Psoas muscle (tissue), 8 donors: ENCODE data around the gene ZIM2. TPM values are rescaled to one million over a fixed set of nuclear protein-coding genes. Genes with fewer than 3 reads are reported as not detected.

Experiments used
- ATAC-seq, 4 donors: fragments of 200-7000 bp; cut with Tn5 transposase; one replicate each; pipeline ENCODE4 v1.9.1; 2020; ENCODE audit warnings: moderate library complexity in 3 of 4, mild to moderate bottlenecking in 2 of 4
- DNase-seq, 2 donors: peaks; one replicate each; pipeline ENCODE4 v3.0.0-alpha.2; 2020
- H3K27ac ChIP-seq: fragments of 200-600 bp; one replicate; pipeline ENCODE4 v1.8.0; 2022
- H3K27me3 ChIP-seq, 3 donors: fragments of 200-600 bp in 1 of 3; one replicate each; pipeline versions ENCODE4 v1.6.1 to v1.8.0; 2013 to 2022; ENCODE audit warnings: low read length in 2 of 3, mild to moderate bottlenecking in 2 of 3, moderate library complexity in 1 of 3; ENCODE audit not compliant: insufficient read depth in 3 of 3
- H3K36me3 ChIP-seq, 2 donors: fragments of 200-600 bp in 1 of 2; one replicate each; pipeline versions ENCODE4 v1.6.1 to v1.8.0; 2013 to 2022; ENCODE audit warnings: low read depth in 1 of 2, mild to moderate bottlenecking in 1 of 2, moderate library complexity in 1 of 2; ENCODE audit not compliant: insufficient read depth in 1 of 2
- H3K4me1 ChIP-seq: fragments of 200-600 bp; one replicate; pipeline ENCODE4 v1.8.0; 2022
- H3K4me3 ChIP-seq: fragments of 200-600 bp; one replicate; pipeline ENCODE4 v1.8.0; 2022; ENCODE audit warnings: mild to moderate bottlenecking
- H3K9me3 ChIP-seq: fragments of 200-600 bp; one replicate; pipeline ENCODE4 v1.8.0; 2022
- WGBS, 3 donors: extraction: QIAGEN DNeasy Blood & Tissue Kit; methylation state at CpG; one replicate each; pipeline versions ENCODE4 v1.1.6 to v1.1.7; 2013; 5-methylcytosine and 5-hydroxymethylcytosine counted together
- intact Hi-C, 2 donors: fragments of 100-400 bp; cut with DNase I; formaldehyde crosslinking; loops; one replicate each; pipeline versions ENCODE4 v1.11.0 to v1.14.2; 2022
- polyA plus RNA-seq, 3 donors: library from polyadenylated mRNA; stranded (reverse); fragments of 200-250 nt; gene quantifications; one replicate each; pipeline ENCODE4 v1.2.3, GENCODE V29; 2013
- total RNA-seq, 4 donors: library from RNA; stranded (reverse); fragmentation: NEBNext Ultra II Directional in 2 of 4; extraction: Animal tissue kit (Norgen Biotek cat#: 25700) in 2 of 4; gene quantifications; one replicate each; pipeline versions ENCODE4 v1.2.1 to v1.2.4, GENCODE V29; 2021 to 2023
- TF ChIP-seq, protein P1 (sequence below): fragments of 200-600 bp; IDR thresholded peaks from one replicate; pipeline ENCODE4 v1.8.0; 2022; ENCODE audit warnings: antibody characterized with exemption
- donor health status: healthy with polysubstance abuse.
- donor health status: DM: no; HTN: no; CAD: no; lungs with moderate emphysema.
- donor health status: Bipolar disorder and iron deficiency.
- donor health status: healthy.
- donor health status: DM: yes; HTN: yes; CAD: no.
- donor health status: DM: no; HTN: no; CAD: no.
- donor health status: DM: no; HTN: no; CAD: no.
- donor health status: DM: yes; HTN: yes; CAD: no.

Gene ZIM2
- total and polyA plus RNA-seq, 7 donors, result 0.03 TPM; not detected in 6

DNA sequence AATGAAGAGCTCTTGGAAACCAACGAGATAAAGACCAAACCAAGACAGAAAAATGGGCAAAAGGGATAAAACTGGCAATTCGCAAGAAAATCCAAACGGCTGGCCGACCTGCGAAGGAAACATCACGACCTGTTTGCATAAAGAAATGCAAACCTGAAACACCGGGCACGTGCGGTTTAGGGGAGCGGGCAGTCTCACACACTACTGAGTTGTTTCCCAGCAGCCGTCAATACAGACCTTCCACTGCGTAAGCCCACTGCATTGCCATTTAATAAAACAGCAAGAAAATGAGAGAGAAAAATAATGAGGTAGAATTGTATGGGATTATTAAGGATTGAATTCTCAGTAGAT, 642 bp upstream of the ZIM2 start:
- Histone ChIP-seq H3K27me3 (no peaks in the 10 kb centered on the region), H3K9me3 (no peaks in the 10 kb centered on the region), H3K27ac (no peak overlapping the region), H3K4me1 (no peaks in the 10 kb centered on the region), H3K4me3 (no peak overlapping the region), H3K36me3 (no peaks in the 10 kb centered on the region)
- intact Hi-C loops, result no loop called here
- DNase-seq (no peak), ATAC-seq (no peak)
- whole genome bisulfite sequencing, 3 donors, result 43 to 50% (median 45%) methylated on average over 12 of the region's 12 CpGs
- TF ChIP-seq, protein P1, sequence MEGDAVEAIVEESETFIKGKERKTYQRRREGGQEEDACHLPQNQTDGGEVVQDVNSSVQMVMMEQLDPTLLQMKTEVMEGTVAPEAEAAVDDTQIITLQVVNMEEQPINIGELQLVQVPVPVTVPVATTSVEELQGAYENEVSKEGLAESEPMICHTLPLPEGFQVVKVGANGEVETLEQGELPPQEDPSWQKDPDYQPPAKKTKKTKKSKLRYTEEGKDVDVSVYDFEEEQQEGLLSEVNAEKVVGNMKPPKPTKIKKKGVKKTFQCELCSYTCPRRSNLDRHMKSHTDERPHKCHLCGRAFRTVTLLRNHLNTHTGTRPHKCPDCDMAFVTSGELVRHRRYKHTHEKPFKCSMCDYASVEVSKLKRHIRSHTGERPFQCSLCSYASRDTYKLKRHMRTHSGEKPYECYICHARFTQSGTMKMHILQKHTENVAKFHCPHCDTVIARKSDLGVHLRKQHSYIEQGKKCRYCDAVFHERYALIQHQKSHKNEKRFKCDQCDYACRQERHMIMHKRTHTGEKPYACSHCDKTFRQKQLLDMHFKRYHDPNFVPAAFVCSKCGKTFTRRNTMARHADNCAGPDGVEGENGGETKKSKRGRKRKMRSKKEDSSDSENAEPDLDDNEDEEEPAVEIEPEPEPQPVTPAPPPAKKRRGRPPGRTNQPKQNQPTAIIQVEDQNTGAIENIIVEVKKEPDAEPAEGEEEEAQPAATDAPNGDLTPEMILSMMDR, result no peak

DNA sequence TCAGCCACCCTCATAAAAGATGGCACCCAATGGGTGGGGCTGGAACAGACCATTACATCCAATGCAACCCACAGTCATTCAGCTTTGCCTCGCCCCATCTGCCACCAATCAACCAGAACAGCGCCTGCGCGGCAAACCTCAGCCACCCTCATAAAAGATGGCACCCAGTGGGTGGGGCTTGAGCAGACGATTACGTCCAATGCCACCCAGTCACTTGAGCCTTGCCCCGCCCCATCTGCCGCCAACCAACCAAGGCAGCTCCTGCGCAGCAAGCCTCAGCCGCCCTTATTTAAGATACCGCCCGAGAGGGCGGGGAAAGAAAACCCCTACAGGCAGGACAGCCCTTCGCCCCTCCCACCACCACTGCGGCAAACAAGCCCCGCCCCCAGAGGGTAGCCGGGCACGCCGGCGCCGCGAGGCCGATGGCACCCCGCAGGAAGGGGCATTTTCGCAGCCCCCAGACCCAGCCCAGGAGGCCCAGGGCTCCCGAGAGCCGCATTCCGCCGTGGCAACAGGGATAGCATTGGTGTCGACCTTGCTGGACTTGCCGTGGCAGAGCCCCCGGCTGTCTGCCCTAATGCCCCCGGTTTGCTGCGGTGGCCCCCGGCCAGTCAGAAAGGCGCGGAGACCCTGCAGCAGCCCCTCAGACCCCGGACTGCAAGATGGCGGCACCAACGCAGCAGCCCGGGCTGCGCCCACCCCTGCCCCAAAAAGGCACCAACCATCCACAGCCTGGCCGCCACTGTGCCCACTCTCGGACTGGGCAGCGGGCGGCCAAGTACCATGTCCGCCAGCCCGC, 675 bp downstream of the ZIM2 start:
- no peaks in the 10 kb centered on the region for H3K9me3 ChIP-seq
- no peaks in the 10 kb centered on the region for H3K36me3 ChIP-seq
- TF ChIP-seq, protein P1, result no peak
- peak overlapping the region; percentile 69 for H3K27ac ChIP-seq
- no peaks in the 10 kb centered on the region for H3K4me1 ChIP-seq
- H3K4me3 ChIP-seq, result peak overlapping the region; percentile 61
- no peaks in the 10 kb centered on the region for H3K27me3 ChIP-seq
- 47 to 51% (median 48%) methylated on average over 43 to 48 of the region's 48 CpGs for WGBS, 3 donors
- ATAC-seq, result peak; percentile 61 to 70 (median 65)
- DNase-seq, result peak; percentile 93
- intact Hi-C loops, result no loop called here

DNA sequence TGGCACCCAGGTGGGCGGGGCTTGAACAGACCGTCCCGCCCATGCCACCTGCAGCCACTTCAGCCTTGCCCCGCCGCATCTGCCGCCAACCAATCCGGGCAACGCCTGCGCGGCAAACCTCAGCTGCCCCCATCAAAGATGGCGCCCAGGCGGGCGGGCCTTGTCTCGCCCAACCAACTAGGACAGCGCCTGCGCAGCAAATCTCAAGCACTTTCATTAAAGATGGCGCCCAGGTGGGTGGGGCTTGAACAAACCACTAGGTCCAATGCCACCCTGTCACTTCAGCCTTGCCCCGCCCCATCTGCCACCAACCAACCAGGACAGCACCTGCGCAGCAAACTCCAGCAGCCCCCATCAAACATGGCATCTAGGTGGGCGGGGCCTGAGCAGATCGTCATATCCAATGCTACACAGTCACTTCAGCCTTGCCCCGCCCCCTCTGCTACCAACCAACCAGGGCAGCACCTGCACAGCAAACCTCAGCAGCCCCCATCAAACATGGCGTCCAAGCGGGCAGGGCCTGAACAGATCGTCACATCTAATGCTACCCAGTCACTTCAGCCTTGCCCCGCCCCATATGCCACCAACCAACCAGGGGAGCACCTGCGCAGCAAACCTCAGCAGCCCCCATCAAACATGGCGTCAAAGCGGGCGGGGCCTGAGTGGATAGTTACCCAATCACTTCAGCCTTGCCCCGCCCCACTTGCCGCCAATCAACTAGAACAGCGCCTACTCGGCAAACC, 1.4 kb downstream of the ZIM2 start:
- Histone ChIP-seq H3K27ac (peak overlapping the region; percentile 69), H3K27me3 (no peaks in the 10 kb centered on the region), H3K4me3 (peak overlapping the region; percentile 61), H3K36me3 (no peaks in the 10 kb centered on the region), H3K9me3 (no peaks in the 10 kb centered on the region), H3K4me1 (no peaks in the 10 kb centered on the region)
- peak; percentile 94 to 97 for DNase-seq
- peak; percentile 70 to 73 (median 72) for ATAC-seq
- WGBS, 3 donors, result 43 to 47% (median 46%) methylated on average over 34 of the region's 34 CpGs
- TF ChIP-seq, protein P1, result no peak
- intact Hi-C loops, result no loop called here

DNA sequence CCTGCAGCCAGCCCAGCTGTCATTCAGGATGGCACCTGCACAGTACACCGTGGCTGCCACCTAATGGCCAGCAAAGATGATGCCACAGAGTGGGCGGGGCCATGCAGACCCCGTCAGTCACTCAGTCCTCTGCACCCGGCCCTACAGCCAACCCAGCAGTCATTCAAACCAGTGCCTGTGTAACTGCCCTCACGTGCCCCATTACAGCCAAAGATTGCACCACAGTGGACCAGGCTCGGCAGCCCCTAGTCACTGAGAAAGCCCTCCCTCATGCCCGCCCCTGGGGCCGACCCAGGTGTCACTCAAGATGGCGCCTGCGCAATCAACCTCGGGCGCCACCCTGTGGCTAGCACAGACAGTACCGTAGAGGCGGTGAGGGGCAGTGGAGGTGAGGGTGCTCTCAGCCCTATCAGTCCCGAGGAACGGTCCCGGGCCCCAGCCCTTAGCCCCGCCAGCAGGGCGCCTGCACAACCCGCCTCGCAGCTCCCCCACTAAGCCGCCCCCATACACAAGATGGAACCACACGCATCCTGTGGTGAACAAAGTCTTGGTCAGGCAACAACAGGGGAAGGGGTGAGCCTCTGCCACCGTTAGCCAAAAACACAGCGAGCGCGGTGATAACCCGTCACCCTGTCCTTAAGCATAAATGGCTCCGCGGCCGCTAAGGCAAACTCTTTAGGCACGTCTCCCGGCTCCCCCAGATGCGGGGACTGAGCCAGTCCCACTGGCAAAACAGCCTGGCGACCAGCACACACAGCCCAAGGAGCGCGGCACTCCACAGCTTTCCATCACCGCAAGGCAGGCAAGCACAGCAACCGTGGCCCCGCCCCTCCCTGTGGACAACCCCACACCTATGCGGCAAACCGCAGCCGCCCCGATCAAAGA, 2.3 kb downstream of the ZIM2 start:
- no peaks in the 10 kb centered on the region for H3K9me3 ChIP-seq
- ATAC-seq (peak; percentile 45 to 65 (median 51)), DNase-seq (peak; percentile 73 to 78)
- H3K27ac ChIP-seq, result peak overlapping the region; percentile 64
- 39 to 48% (median 41%) methylated on average over 39 to 44 of the region's 44 CpGs for WGBS, 3 donors
- no peaks in the 10 kb centered on the region for H3K27me3 ChIP-seq
- no peaks in the 10 kb centered on the region for H3K36me3 ChIP-seq
- no peaks in the 10 kb centered on the region for H3K4me1 ChIP-seq
- intact Hi-C loops, result no loop called here
- peak overlapping the region; percentile 59 for H3K4me3 ChIP-seq
- TF ChIP-seq, protein P1, result peak; percentile 39
